Smooth muscle cell (in vitro differentiated cells): ENCODE measurements around the gene ZNF165. TPM values are rescaled to one million over a fixed set of nuclear protein-coding genes. Genes with fewer than 3 reads are reported as not detected.
"Not testable (repeated sequence)": the region's sequence is repeated elsewhere in the genome, so short reads cannot be mapped to it uniquely, and the experiment has no call there.

Source experiments
- DNase-seq: peaks from one replicate; lab custom pipeline; 2025; ENCODE audit not compliant: unreplicated experiment; lab: John Stamatoyannopoulos, UW
- H2AFZ ChIP-seq: fragments of 200-600 bp; sonication (generic); 2 replicates; pipeline ENCODE4 v1.6.0; 2016; ENCODE audit warnings: antibody characterized with exemption, low read depth, mild to moderate bottlenecking
- H3F3A ChIP-seq: fragments of 200-600 bp; sonication (generic); 2 replicates; pipeline ENCODE4 v1.6.0; 2017; ENCODE audit warnings: antibody characterized with exemption, low read depth
- H3K27ac ChIP-seq: fragments of 200-600 bp; sonication (generic); 2 replicates; pipeline ENCODE4 v1.5.1; 2016; ENCODE audit warnings: low read depth, mild to moderate bottlenecking
- H3K27me3 ChIP-seq: fragments of 200-600 bp; sonication (generic); 2 replicates; pipeline ENCODE4 v1.6.1; 2016; ENCODE audit warnings: low read depth, mild to moderate bottlenecking
- H3K36me3 ChIP-seq: fragments of 200-600 bp; sonication (generic); 2 replicates; pipeline ENCODE4 v1.5.1; 2016; ENCODE audit warnings: low read depth
- H3K4me1 ChIP-seq: fragments of 200-600 bp; sonication (generic); 2 replicates; pipeline ENCODE4 v1.5.1; 2016; ENCODE audit warnings: low read depth
- H3K4me2 ChIP-seq: fragments of 200-600 bp; sonication (generic); 2 replicates; pipeline ENCODE4 v1.6.0; 2016; ENCODE audit warnings: mild to moderate bottlenecking
- H3K4me3 ChIP-seq: fragments of 200-600 bp; sonication (generic); 2 replicates; pipeline ENCODE4 v1.5.1; 2016; ENCODE audit warnings: mild to moderate bottlenecking
- H3K79me2 ChIP-seq: fragments of 200-600 bp; sonication (generic); 2 replicates; pipeline ENCODE4 v1.6.0; 2016; ENCODE audit warnings: low read depth, mild to moderate bottlenecking
- H3K9ac ChIP-seq: fragments of 200-600 bp; sonication (generic); 2 replicates; pipeline ENCODE4 v1.6.0; 2016; ENCODE audit warnings: low read depth
- H3K9me3 ChIP-seq: fragments of 200-600 bp; sonication (generic); replicated peaks from 2 replicates; pipeline ENCODE4 v1.5.1; 2016; ENCODE audit warnings: low read depth
- H4K20me1 ChIP-seq: fragments of 200-600 bp; sonication (generic); 2 replicates; pipeline ENCODE4 v1.6.0; 2016; ENCODE audit warnings: low read depth
- CTCF ChIP-seq: fragments of 200-600 bp; sonication (generic); IDR thresholded peaks from 2 replicates; pipeline ENCODE4 v1.5.1; 2017; ENCODE audit warnings: borderline replicate concordance, mild to moderate bottlenecking, antibody characterized with exemption; ENCODE audit not compliant: insufficient read depth, poor library complexity, severe bottlenecking
- WGBS: methylation state at CpG from one replicate; pipeline ENCODE4 v1.1.7; 2016; ENCODE audit warnings: low lambda C conversion rate; 5-methylcytosine and 5-hydroxymethylcytosine counted together
- polyA plus RNA-seq: library from polyadenylated mRNA; unstranded; fragments of >200 nt; fragmentation: Nextera tagmentation; extraction: Ambion mirVana; gene quantifications from 2 replicates; pipeline ENCODE4 v1.2.1, GENCODE V29; 2016
- total RNA-seq: library from RNA; depleted of rRNA; stranded (reverse); fragments of >200 nt; gene quantifications from 2 replicates; pipeline ENCODE4 v1.2.3, GENCODE V29; 2014

The ZNF165 gene
- total and polyA plus RNA-seq, 2 experiments from 2014 or later: 0.29 to 0.72 TPM

DNA sequence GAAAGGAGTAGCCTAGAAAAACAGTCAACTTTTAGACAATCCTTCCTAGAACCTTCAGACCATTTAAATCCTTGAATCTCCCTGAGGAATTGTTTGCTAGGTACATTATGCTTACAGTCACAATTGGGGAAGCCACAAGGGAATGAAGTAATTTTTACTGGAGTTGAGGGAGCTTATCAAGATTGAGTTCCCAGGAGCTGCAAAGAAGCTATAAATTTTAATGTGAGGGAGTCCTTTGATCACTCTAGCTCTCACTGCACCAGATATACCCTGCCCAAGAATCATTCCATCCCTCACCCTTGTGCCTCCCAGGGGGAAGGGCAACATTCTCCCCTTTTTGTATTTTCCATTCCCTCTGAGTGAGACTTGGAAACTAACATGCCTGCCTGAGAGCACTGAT lies 12.3 kb upstream of the ZNF165 start:
- H3K27me3 ChIP-seq: peaks cover 4% of the 10 kb centered on the region
- H3K9ac ChIP-seq: no peak overlapping the region
- no peaks in the 10 kb centered on the region for H3K79me2 ChIP-seq
- no peak overlapping the region for H3K27ac ChIP-seq
- no peak for DNase-seq
- no peaks in the 10 kb centered on the region for H3K9me3 ChIP-seq
- no peaks in the 10 kb centered on the region for H3F3A ChIP-seq
- no peak overlapping the region for H2AFZ ChIP-seq
- H3K36me3 ChIP-seq: no peaks in the 10 kb centered on the region
- H3K4me3 ChIP-seq: no peak overlapping the region
- no peak for TF ChIP-seq CTCF
- no peak overlapping the region for H3K4me2 ChIP-seq
- H3K4me1 ChIP-seq: no peaks in the 10 kb centered on the region
- H4K20me1 ChIP-seq: no peaks in the 10 kb centered on the region

GRCh38 chr6:28070968-28071367 lies 9.4 kb upstream of the ZNF165 start:
- H3K4me2 ChIP-seq, H3K9ac ChIP-seq, DNase-seq, H3K4me3 ChIP-seq, H2AFZ ChIP-seq, H3K27me3 ChIP-seq, H4K20me1 ChIP-seq, H3K4me1 ChIP-seq, H3K9me3 ChIP-seq, H3F3A ChIP-seq, H3K36me3 ChIP-seq, H3K79me2 ChIP-seq, H3K27ac ChIP-seq: not testable (repeated sequence)
- WGBS: 84% methylated on average over 4 of the region's 4 CpGs

DNA sequence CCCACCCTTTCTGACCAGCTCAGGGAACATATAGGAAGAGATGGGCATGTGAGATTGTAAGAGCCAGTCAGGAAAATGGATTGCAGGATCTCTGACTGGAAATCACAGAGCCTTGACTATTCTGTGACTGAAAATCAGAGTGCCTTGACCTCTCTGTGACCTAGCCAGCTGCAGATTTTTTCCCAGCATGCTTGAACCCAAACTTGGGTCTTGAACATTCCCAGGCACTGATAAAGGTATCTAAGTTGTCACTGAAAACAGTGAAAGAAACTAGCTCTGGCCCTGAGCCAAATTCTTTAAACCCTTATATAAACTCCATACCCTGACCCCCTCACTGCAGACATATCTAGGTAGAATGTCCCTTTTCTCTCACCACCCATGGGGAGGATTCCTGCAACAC lies 2.3 kb upstream of the ZNF165 start:
- no peak for DNase-seq
- TF ChIP-seq CTCF: no peak
- H3K9me3 ChIP-seq: no peaks in the 10 kb centered on the region

GRCh38 chr6:28078836-28079235 lies 1.5 kb upstream of the ZNF165 start:
- no peaks in the 10 kb centered on the region for H3F3A ChIP-seq
- H3K9me3 ChIP-seq: no peaks in the 10 kb centered on the region
- H3K9ac ChIP-seq: no peak overlapping the region
- H3K4me1 ChIP-seq: peaks cover 3% of the 10 kb centered on the region
- H3K79me2 ChIP-seq: no peaks in the 10 kb centered on the region
- H3K36me3 ChIP-seq: no peaks in the 10 kb centered on the region
- no peak for TF ChIP-seq CTCF
- DNase-seq: no peak
- H3K4me2 ChIP-seq: no peak overlapping the region
- no peaks in the 10 kb centered on the region for H4K20me1 ChIP-seq
- no peak overlapping the region for H3K4me3 ChIP-seq
- no peak overlapping the region for H3K27ac ChIP-seq
- no peak overlapping the region for H2AFZ ChIP-seq
- no peaks in the 10 kb centered on the region for H3K27me3 ChIP-seq
- WGBS: 93% methylated on average over 6 of the region's 6 CpGs

More for the DNA sequence above, 2.3 kb upstream of the ZNF165 start:
- no peak overlapping the region for H2AFZ ChIP-seq
- H3K4me3 ChIP-seq: no peak overlapping the region
- H3K4me1 ChIP-seq: peaks cover 3% of the 10 kb centered on the region
- no peaks in the 10 kb centered on the region for H3K36me3 ChIP-seq
- H3K4me2 ChIP-seq: no peak overlapping the region
- no peaks in the 10 kb centered on the region for H3F3A ChIP-seq
- H3K79me2 ChIP-seq: no peaks in the 10 kb centered on the region
- no peaks in the 10 kb centered on the region for H3K27me3 ChIP-seq
- no peak overlapping the region for H3K27ac ChIP-seq
- no peaks in the 10 kb centered on the region for H4K20me1 ChIP-seq
- H3K9ac ChIP-seq: no peak overlapping the region
